Transverse colon (tissue), 4 donors: ENCODE measurements around the gene SPN. TPM values are rescaled to one million over a fixed set of nuclear protein-coding genes. Genes with fewer than 3 reads are reported as not detected.

Experiments
- DNase-seq: peaks from one replicate; pipeline ENCODE4 v3.0.0-alpha.2; 2019
- H3K27ac ChIP-seq, 4 donors: fragments of 200-600 bp; sonication (generic); 2 replicates each; pipeline ENCODE4 v1.5.1; 2016 to 2018; ENCODE audit warnings: inconsistent platforms in 4 of 4
- H3K27me3 ChIP-seq: fragments of 200-600 bp; sonication (generic); 2 replicates; pipeline ENCODE4 v1.5.1; 2017; ENCODE audit warnings: inconsistent platforms
- H3K36me3 ChIP-seq, 4 donors: fragments of 200-600 bp; sonication (generic); 2 replicates each; pipeline ENCODE4 v1.5.1; 2017 to 2019; ENCODE audit warnings: inconsistent platforms in 4 of 4
- H3K4me1 ChIP-seq, 4 donors: fragments of 200-600 bp; sonication (generic); 2 replicates each; pipeline ENCODE4 v1.5.1; 2017 to 2020; ENCODE audit warnings: inconsistent platforms in 4 of 4
- H3K4me3 ChIP-seq, 4 donors: fragments of 200-600 bp; sonication (generic); 1 replicate in 1 of 4; 2 replicates in 3 of 4; pipeline versions ENCODE4 v1.5.1 to v1.6.1; 2017 to 2019; ENCODE audit warnings: inconsistent platforms in 4 of 4
- H3K9me3 ChIP-seq, 2 donors: fragments of 200-600 bp; sonication (generic); 2 replicates each; pipeline ENCODE4 v1.5.1; 2017 to 2019; ENCODE audit warnings: inconsistent platforms in 2 of 2
- CTCF ChIP-seq, 5 experiments: fragments of 200-600 bp in 3 of 5; fragments of 450-650 bp in 2 of 5; sonication (generic) in 3 of 5; IDR thresholded peaks; 1 replicate in 2 of 5; 2 replicates in 3 of 5; pipeline ENCODE4 v1.5.1; 2016 to 2017; ENCODE audit warnings: antibody characterized with exemption in 5 of 5, inconsistent platforms in 3 of 5, mild to moderate bottlenecking in 2 of 5, moderate library complexity in 1 of 5
- EP300 ChIP-seq: sonication (generic); formaldehyde crosslinking; IDR thresholded peaks from one replicate; pipeline ENCODE4 v1.6.1; 2017; ENCODE audit warnings: antibody characterized with exemption, low read depth
- POLR2A ChIP-seq: fragments of 450-650 bp; IDR thresholded peaks from one replicate; pipeline ENCODE4 v1.6.1; 2016; ENCODE audit warnings: antibody characterized with exemption, mild to moderate bottlenecking, moderate library complexity
- POLR2AphosphoS5 ChIP-seq, 3 donors: sonication (generic); formaldehyde crosslinking; IDR thresholded peaks; one replicate each; pipeline ENCODE4 v1.6.1; 2016; ENCODE audit warnings: antibody characterized with exemption in 3 of 3
- WGBS, 2 donors: methylation state at CpG; one replicate each; pipeline ENCODE4 v1.1.5; 2018; ENCODE audit warnings: low coverage in 1 of 2; 5-methylcytosine and 5-hydroxymethylcytosine counted together
- in situ Hi-C, 4 donors: fragments of 200-750 bp; cut with MboI; loops; one replicate each; pipeline versions ENCODE4 v1.15.0 to v1.15.1; 2017; ENCODE audit warnings: low sequenced_read_pairs in 3 of 4, low pct_ligation_motif_present in 1 of 4, low pct_unique_long_range_greater_than_20kb in 1 of 4
- intact Hi-C: fragments of 100-400 bp; cut with DNase I; formaldehyde crosslinking; loops from one replicate; pipeline ENCODE4 v1.15.1; 2023; ENCODE audit warnings: low total_unique reads
- total RNA-seq, 4 donors: library from RNA; depleted of rRNA; stranded (reverse); fragments of >200 nt; gene quantifications; one replicate each; pipeline ENCODE4 v1.1.0, GENCODE V29; 2016

Gene SPN
- total RNA-seq, 4 donors from 2014 or later: 0.20 to 3.7 (median 1.1) TPM

GRCh38 chr16:29658705-29659104 lies 4.3 kb upstream of the SPN start:
- DNase-seq: no peak
- Histone ChIP-seq H3K9me3 (no peaks in the 10 kb centered on the region), H3K27me3 (no peaks in the 10 kb centered on the region), H3K4me1 (peaks cover 0 to 5% (median 0%) of the 10 kb centered on the region in 4 donors), H3K36me3 (no peaks in the 10 kb centered on the region), H3K27ac (no peak overlapping the region), H3K4me3 (no peak overlapping the region)
- in situ Hi-C loops: loop anchor here in 1 of 4 donors (25.0 kb wide), 1 partner anchor 504 kb away; no protein-coding TSS in a partner anchor
- WGBS, 2 donors: 71 to 75% methylated on average over 5 to 6 of the region's 6 CpGs
- TF ChIP-seq POLR2AphosphoS5 (IDR thresholded peaks at IDR 0.05) (no peak), CTCF (IDR thresholded peaks at IDR 0.05) (no peak), EP300 (no peak), POLR2A (no peak)
- intact Hi-C loops: no loop called here

- H3K4me1 ChIP-seq: peaks cover 0 to 23% (median 8%) of the 10 kb centered on the region in 4 donors
- intact Hi-C loops: no loop called here
- peak overlapping the region in 1 of 4 donors; percentile 33 for H3K4me3 ChIP-seq
- no peak for TF ChIP-seq POLR2AphosphoS5 (IDR thresholded peaks at IDR 0.05)
- TF ChIP-seq POLR2A: no peak
- no peak for TF ChIP-seq EP300
- no peak for TF ChIP-seq CTCF (IDR thresholded peaks at IDR 0.05)
- WGBS, 2 donors: 50 to 72% methylated on average over 13 to 17 of the region's 17 CpGs
- H3K27ac ChIP-seq: peak overlapping the region; percentile 42 to 60 (median 52)
- H3K27me3 ChIP-seq: no peaks in the 10 kb centered on the region
- in situ Hi-C loops: loop anchor here in 1 of 4 donors (25.0 kb wide), 1 partner anchor 500 kb away; no protein-coding TSS in a partner anchor
- DNase-seq: no peak
- H3K36me3 ChIP-seq: no peaks in the 10 kb centered on the region
- no peaks in the 10 kb centered on the region for H3K9me3 ChIP-seq
These were observed 883 bp upstream of the SPN start for GRCh38 chr16:29662000-29662728.

DNA sequence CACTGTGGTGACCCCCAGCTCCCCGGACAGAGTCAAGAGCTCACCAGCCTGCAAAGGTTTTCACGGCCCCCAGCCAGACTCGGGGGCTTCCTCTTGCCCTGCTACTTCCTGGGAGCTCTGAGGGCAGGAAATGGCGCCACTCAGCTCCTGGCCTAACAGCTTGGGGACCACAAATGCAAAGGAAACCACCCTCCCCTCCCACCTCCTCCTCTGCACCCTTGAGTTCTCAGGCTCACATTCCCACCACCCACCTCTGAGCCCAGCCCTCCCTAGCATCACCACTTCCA lies 375 bp upstream of the SPN start:
- TF ChIP-seq POLR2AphosphoS5 (IDR thresholded peaks at IDR 0.05): no peak
- in situ Hi-C loops (loop anchor here in 1 of 4 donors (25.0 kb wide), 1 partner anchor 500 kb away; no protein-coding TSS in a partner anchor), intact Hi-C loops (no loop called here)
- H3K36me3 ChIP-seq: no peaks in the 10 kb centered on the region
- 46% methylated on average over 4 of the region's 4 CpGs; no CpG with 5 or more reads in 1 of the 2 donors for WGBS, 2 donors
- no peaks in the 10 kb centered on the region for H3K9me3 ChIP-seq
- DNase-seq: peak; percentile 35
- H3K4me3 ChIP-seq: peak overlapping the region in 1 of 4 donors; percentile 33
- peaks cover 0 to 26% (median 8%) of the 10 kb centered on the region in 4 donors for H3K4me1 ChIP-seq
- no peaks in the 10 kb centered on the region for H3K27me3 ChIP-seq
- H3K27ac ChIP-seq: peak overlapping the region; percentile 42 to 60 (median 52)

- Histone ChIP-seq H3K36me3 (no peaks in the 10 kb centered on the region), H3K27ac (peak overlapping the region; percentile 42 to 60 (median 52)), H3K4me3 (peak overlapping the region in 2 of 4 donors; percentile 6 to 33), H3K27me3 (no peaks in the 10 kb centered on the region), H3K9me3 (no peaks in the 10 kb centered on the region), H3K4me1 (peaks cover 0 to 26% (median 8%) of the 10 kb centered on the region in 4 donors)
- TF ChIP-seq POLR2A: no peak
- intact Hi-C loops: no loop called here
- in situ Hi-C loops: loop anchor here in 1 of 4 donors (25.0 kb wide), 1 partner anchor 499 kb away; no protein-coding TSS in a partner anchor
- WGBS, 2 donors: 76% methylated on average over 3 of the region's 3 CpGs; no CpG with 5 or more reads in 1 of the 2 donors
- DNase-seq: no peak
These were observed 702 bp downstream of the SPN start for GRCh38 chr16:29663807-29664090.

GRCh38 chr16:29664091-29664921 lies 1.3 kb downstream of the SPN start:
- H3K4me1 ChIP-seq: peaks cover 0 to 26% (median 8%) of the 10 kb centered on the region in 4 donors
- no peaks in the 10 kb centered on the region for H3K27me3 ChIP-seq
- DNase-seq: peak; percentile 32
- H3K27ac ChIP-seq: peak overlapping the region; percentile 34 to 60 (median 46)
- intact Hi-C loops: no loop called here
- peak overlapping the region in 2 of 4 donors; percentile 6 to 33 for H3K4me3 ChIP-seq
- WGBS, 2 donors: 77% methylated on average over 35 of the region's 35 CpGs; no CpG with 5 or more reads in 1 of the 2 donors
- in situ Hi-C loops: loop anchor here in 1 of 4 donors (25.0 kb wide), 1 partner anchor 498 kb away; no protein-coding TSS in a partner anchor
- TF ChIP-seq POLR2A (no peak), EP300 (no peak), POLR2AphosphoS5 (IDR thresholded peaks at IDR 0.05) (no peak)
- H3K9me3 ChIP-seq: no peaks in the 10 kb centered on the region
- no peaks in the 10 kb centered on the region for H3K36me3 ChIP-seq
